Neural crest cell (in vitro differentiated cells): Measurements from ENCODE around the gene PDE5A. TPM values are rescaled to one million over a fixed set of nuclear protein-coding genes. Genes with fewer than 3 reads are reported as not detected.
"Not testable (repeated sequence)": the region's sequence is repeated elsewhere in the genome, so short reads cannot be mapped to it uniquely, and the experiment has no call there.

Experiments used
- DNase-seq: peaks from one replicate; pipeline ENCODE4 v3.0.0; 2021; ENCODE audit warnings: low read depth, mixed read lengths, low spot score
- H3K27ac Mint-ChIP-seq: one replicate; pipeline ENCODE4 v1.8.0; 2021; ENCODE audit warnings: mild to moderate bottlenecking, mixed read lengths; ENCODE audit not compliant: unreplicated experiment
- H3K27me3 Mint-ChIP-seq: 2 replicates; pipeline ENCODE4 v1.8.0; 2021; ENCODE audit warnings: low read depth, mild to moderate bottlenecking, mixed read lengths
- H3K36me3 Mint-ChIP-seq: 2 replicates; pipeline ENCODE4 v1.8.0; 2021; ENCODE audit warnings: low read depth, mild to moderate bottlenecking, mixed read lengths
- H3K4me1 Mint-ChIP-seq: 2 replicates; pipeline ENCODE4 v1.8.0; 2021; ENCODE audit warnings: mixed read lengths
- H3K4me3 Mint-ChIP-seq: one replicate; pipeline ENCODE4 v1.8.0; 2021; ENCODE audit warnings: mild to moderate bottlenecking, mixed read lengths
- H3K9me3 Mint-ChIP-seq: 2 replicates; pipeline ENCODE4 v1.8.0; 2021; ENCODE audit warnings: mixed read lengths
- total RNA-seq: library from RNA; stranded (reverse); gene quantifications from 2 replicates; pipeline ENCODE4 v1.2.1, GENCODE V29; 2021
- TF ChIP-seq, protein P1 (sequence below): fragments of 200-600 bp; sonication (generic); conservative IDR thresholded peaks from 2 replicates; pipeline ENCODE4 v1.5.0; 2021; ENCODE audit warnings: antibody characterized with exemption, mild to moderate bottlenecking

PDE5A gene
- total RNA-seq, 1 donor from 2014 or later, result 13.9 TPM

- DNase-seq, result no peak
- no peak overlapping the region for H3K4me3 Mint-ChIP-seq
- no peak overlapping the region for H3K27ac Mint-ChIP-seq
- H3K9me3 Mint-ChIP-seq, result peaks cover 28% of the 10 kb centered on the region
- TF ChIP-seq, protein P1, sequence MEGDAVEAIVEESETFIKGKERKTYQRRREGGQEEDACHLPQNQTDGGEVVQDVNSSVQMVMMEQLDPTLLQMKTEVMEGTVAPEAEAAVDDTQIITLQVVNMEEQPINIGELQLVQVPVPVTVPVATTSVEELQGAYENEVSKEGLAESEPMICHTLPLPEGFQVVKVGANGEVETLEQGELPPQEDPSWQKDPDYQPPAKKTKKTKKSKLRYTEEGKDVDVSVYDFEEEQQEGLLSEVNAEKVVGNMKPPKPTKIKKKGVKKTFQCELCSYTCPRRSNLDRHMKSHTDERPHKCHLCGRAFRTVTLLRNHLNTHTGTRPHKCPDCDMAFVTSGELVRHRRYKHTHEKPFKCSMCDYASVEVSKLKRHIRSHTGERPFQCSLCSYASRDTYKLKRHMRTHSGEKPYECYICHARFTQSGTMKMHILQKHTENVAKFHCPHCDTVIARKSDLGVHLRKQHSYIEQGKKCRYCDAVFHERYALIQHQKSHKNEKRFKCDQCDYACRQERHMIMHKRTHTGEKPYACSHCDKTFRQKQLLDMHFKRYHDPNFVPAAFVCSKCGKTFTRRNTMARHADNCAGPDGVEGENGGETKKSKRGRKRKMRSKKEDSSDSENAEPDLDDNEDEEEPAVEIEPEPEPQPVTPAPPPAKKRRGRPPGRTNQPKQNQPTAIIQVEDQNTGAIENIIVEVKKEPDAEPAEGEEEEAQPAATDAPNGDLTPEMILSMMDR, result no peak
- no peaks in the 10 kb centered on the region for H3K4me1 Mint-ChIP-seq
- peaks cover 59% of the 10 kb centered on the region for H3K36me3 Mint-ChIP-seq
- no peaks in the 10 kb centered on the region for H3K27me3 Mint-ChIP-seq
Observed at GRCh38 chr4:119479835-119480234, 148.8 kb downstream of the PDE5A start.

- TF ChIP-seq, protein P1, result no peak
- Mint-ChIP-seq H3K27ac (no peak overlapping the region), H3K27me3 (no peaks in the 10 kb centered on the region), H3K4me1 (no peaks in the 10 kb centered on the region), H3K36me3 (peaks cover 54% of the 10 kb centered on the region), H3K4me3 (no peak overlapping the region), H3K9me3 (peaks cover 23% of the 10 kb centered on the region)
- no peak for DNase-seq
Observed at GRCh38 chr4:119479180-119479808, 149.3 kb downstream of the PDE5A start.

- H3K4me1 Mint-ChIP-seq, result no peaks in the 10 kb centered on the region
- peaks cover 48% of the 10 kb centered on the region for H3K36me3 Mint-ChIP-seq
- peaks cover 19% of the 10 kb centered on the region for H3K9me3 Mint-ChIP-seq
- TF ChIP-seq, protein P1, result no peak
- no peak overlapping the region for H3K27ac Mint-ChIP-seq
- H3K4me3 Mint-ChIP-seq, result no peak overlapping the region
- no peak for DNase-seq
- no peaks in the 10 kb centered on the region for H3K27me3 Mint-ChIP-seq
Observed at GRCh38 chr4:119478446-119479179, 150.0 kb downstream of the PDE5A start.

DNA sequence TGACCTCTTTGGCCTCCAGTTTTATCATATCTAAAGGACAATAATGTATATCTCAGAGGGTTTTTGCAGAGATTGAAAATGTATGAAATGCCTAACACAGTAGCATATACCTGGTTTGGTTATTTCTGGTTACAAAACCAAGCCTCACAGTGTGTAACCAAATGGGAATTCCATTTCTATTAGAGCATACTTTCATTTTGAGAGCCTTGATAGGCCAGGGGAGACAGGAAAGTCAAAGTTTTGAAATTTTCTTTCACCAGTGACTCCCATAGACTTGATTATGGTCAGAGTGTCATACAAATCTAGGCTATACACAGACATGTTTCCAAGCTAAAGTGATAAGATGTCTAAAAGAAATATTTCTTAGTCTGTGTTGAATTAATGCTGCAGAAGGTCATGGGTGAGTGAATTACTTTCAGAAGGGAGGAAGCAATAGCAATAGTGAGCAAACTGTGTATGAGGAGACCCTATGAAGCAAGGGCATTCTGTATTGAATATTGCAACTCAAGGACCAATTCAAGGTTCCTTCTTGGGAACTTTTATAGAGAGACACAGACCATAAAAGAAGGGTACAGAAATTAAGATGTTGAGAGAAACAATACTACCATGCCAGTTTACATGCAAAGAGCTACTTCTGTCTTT lies 151.1 kb downstream of the PDE5A start:
- Mint-ChIP-seq H3K27ac (no peak overlapping the region), H3K27me3 (no peaks in the 10 kb centered on the region), H3K4me1 (no peaks in the 10 kb centered on the region), H3K4me3 (no peak overlapping the region), H3K36me3 (peaks cover 37% of the 10 kb centered on the region), H3K9me3 (peaks cover 13% of the 10 kb centered on the region)
- TF ChIP-seq, protein P1, result no peak
- DNase-seq, result no peak

GRCh38 chr4:119471259-119471658 lies 157.3 kb downstream of the PDE5A start:
- DNase-seq, result no peak
- no peaks in the 10 kb centered on the region for H3K36me3 Mint-ChIP-seq
- H3K4me3 Mint-ChIP-seq, result no peak overlapping the region
- H3K4me1 Mint-ChIP-seq, result no peaks in the 10 kb centered on the region
- no peak overlapping the region for H3K27ac Mint-ChIP-seq
- H3K27me3 Mint-ChIP-seq, result no peaks in the 10 kb centered on the region
- H3K9me3 Mint-ChIP-seq, result no peaks in the 10 kb centered on the region
- TF ChIP-seq, protein P1, result no peak

GRCh38 chr4:119470737-119471063 lies 157.9 kb downstream of the PDE5A start:
- not testable (repeated sequence) for H3K27me3 Mint-ChIP-seq, H3K4me1 Mint-ChIP-seq, H3K4me3 Mint-ChIP-seq, H3K27ac Mint-ChIP-seq, DNase-seq, H3K9me3 Mint-ChIP-seq, H3K36me3 Mint-ChIP-seq

DNA sequence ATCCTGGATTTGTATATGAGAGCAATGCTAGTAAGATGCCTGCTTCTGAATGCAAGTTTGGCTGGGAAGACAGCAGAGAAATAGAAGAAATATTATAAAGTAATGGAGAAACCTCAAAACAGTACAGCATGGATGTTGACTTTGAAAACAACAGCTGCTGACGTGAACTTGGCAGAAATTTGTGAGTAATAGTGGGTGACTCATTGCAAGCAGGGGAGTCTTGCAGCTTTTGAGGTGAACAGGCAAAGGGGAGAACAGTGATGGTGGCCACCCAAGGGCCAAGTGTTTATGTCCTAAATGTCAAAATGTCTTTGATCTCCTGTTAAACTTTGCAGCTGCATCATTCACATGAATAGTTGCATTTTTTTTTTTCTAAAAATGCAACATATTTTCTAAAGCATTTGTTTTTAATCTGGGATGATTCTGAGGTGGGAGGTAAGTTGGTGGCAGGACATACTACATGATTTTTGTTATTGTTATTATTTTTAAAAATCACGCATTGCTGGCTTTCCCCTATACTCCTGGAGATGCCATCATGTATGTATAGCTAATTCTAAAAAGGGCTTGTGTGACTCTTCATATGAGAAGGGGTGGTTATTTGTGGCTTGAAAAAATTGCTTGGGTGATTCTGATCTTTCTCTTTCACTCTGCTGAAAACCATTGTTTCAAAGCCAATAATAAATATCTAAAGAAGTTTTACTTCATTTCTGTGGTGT lies 158.4 kb downstream of the PDE5A start:
- not testable (repeated sequence) for H3K27me3 Mint-ChIP-seq, H3K36me3 Mint-ChIP-seq, H3K4me1 Mint-ChIP-seq, H3K27ac Mint-ChIP-seq, H3K9me3 Mint-ChIP-seq, H3K4me3 Mint-ChIP-seq, DNase-seq

DNA sequence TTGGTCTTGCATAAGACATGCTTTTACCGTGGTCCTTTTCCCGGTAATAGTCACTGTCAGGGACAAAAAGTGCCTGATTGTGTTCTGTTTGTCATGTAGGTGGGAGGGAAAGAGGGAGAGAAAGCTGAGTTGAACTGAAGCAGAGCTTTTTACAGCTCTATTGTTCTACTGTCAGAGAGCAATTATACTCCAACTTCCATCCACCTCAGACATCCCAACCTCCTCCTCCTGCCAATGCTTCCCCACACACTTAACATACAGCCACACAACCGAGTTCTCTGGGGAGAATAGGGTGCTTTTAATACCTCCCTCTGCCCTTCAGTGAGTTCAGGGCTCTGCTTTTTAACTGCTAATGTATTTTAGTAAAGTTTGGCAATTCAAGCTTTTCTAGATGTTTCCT lies 159.6 kb downstream of the PDE5A start:
- not testable (repeated sequence) for H3K36me3 Mint-ChIP-seq, H3K27ac Mint-ChIP-seq, H3K9me3 Mint-ChIP-seq, H3K4me1 Mint-ChIP-seq, H3K27me3 Mint-ChIP-seq, H3K4me3 Mint-ChIP-seq, DNase-seq
